K562 (cell line): ENCODE data around the gene VEZF1. TPM values are rescaled to one million over a fixed set of nuclear protein-coding genes. Genes with fewer than 3 reads are reported as not detected.
"Not testable (repeated sequence)": the region's sequence is repeated elsewhere in the genome, so short reads cannot be mapped to it uniquely, and the experiment has no call there.

Experiments used
- ATAC-seq: fragments of 200-7000 bp; cut with Tn5 transposase; 3 replicates; pipeline ENCODE4 v1.9.1; 2020; ENCODE audit warnings: moderate library complexity
- BruUV-seq: library from RNA; stranded (reverse); fragments of 400-500 nt; replicated peaks from 2 replicates; lab custom pipeline; 2021; lab: Mats Ljungman, UMichigan
- CTCF ChIA-PET: fragments of 300-600 bp; formaldehyde crosslinking; extraction: SDS; loops from one replicate; lab custom pipeline; 2021; ENCODE audit warnings: low intra/inter-chr PET ratio; lab: Yijun Ruan, JAX
- POLR2A ChIA-PET: fragments of 300-600, 350-650 bp; sonication (Branson Sonifier 250); formaldehyde crosslinking; extraction: SDS; loops from one replicate; lab custom pipeline; 2021; ENCODE audit warnings: antibody characterized with exemption, inconsistent platforms; lab: Yijun Ruan, JAX
- DNase-seq, 4 experiments: peaks; one replicate each; pipeline versions ENCODE4 v3.0.0 to v3.0.0-alpha.2; 2011 to 2018; ENCODE audit warnings: low spot score in 3 of 4, mixed read lengths in 3 of 4; ENCODE audit errors: extremely low read depth in 1 of 4
- FAIRE-seq: peaks from 2 replicates; lab custom pipeline; 2011; peaks lifted over from hg19 to GRCh38; lab: Jason Lieb, UNC
- H2AFZ ChIP-seq: 2 replicates; pipeline ENCODE4 v1.6.0; 2011; ENCODE audit warnings: low read depth, low read length, control low read depth, inconsistent platforms
- H3K27ac ChIP-seq: fragments of 200-600 bp; 3 replicates; pipeline ENCODE4 v1.8.0; 2011; ENCODE audit warnings: low read depth, mild to moderate bottlenecking, control low read depth, inconsistent platforms, low read length, moderate library complexity, mixed read lengths; ENCODE audit errors: extremely low read depth
- H3K27me3 ChIP-seq, 2 experiments: fragments of 300-600 bp in 1 of 2; 2 replicates in 1 of 2; 3 replicates in 1 of 2; pipeline versions ENCODE4 v1.6.0 to v1.8.0; 2011; ENCODE audit warnings: inconsistent platforms in 2 of 2, low read length in 2 of 2, mild to moderate bottlenecking in 1 of 2, mixed read lengths in 1 of 2, moderate library complexity in 1 of 2; ENCODE audit not compliant: control insufficient read depth in 2 of 2, insufficient read depth in 2 of 2
- H3K36me3 ChIP-seq: fragments of 300-600 bp; 3 replicates; pipeline ENCODE4 v1.8.0; 2011; ENCODE audit warnings: mild to moderate bottlenecking, low read length, inconsistent platforms; ENCODE audit not compliant: control insufficient read depth, insufficient read depth
- H3K4me1 ChIP-seq, 2 experiments: fragments of 200-600 bp in 1 of 2; replicated peaks in 1 of 2; 2 replicates in 1 of 2; 3 replicates in 1 of 2; pipeline versions ENCODE4 v1.5.1 to v1.8.0; 2011; ENCODE audit warnings: inconsistent platforms in 2 of 2, low read length in 2 of 2, mild to moderate bottlenecking in 1 of 2, mixed read lengths in 1 of 2, moderate library complexity in 1 of 2; ENCODE audit not compliant: control insufficient read depth in 2 of 2, insufficient read depth in 2 of 2
- H3K4me2 ChIP-seq: 2 replicates; pipeline ENCODE4 v1.6.1; 2011; ENCODE audit warnings: low read length, control low read depth, inconsistent platforms, mixed read lengths; ENCODE audit not compliant: insufficient read depth
- H3K4me3 ChIP-seq: fragments of 200-600 bp; sonication (generic), shearing (Covaris generic); 2 replicates; pipeline ENCODE4 v1.5.1; 2016; ENCODE audit warnings: control low read depth, inconsistent platforms
- H3K79me2 ChIP-seq: fragments of 200-600 bp; 3 replicates; pipeline ENCODE4 v1.8.0; 2011; ENCODE audit warnings: low read length, inconsistent platforms; ENCODE audit not compliant: control insufficient read depth, insufficient read depth
- H3K9ac ChIP-seq, 2 experiments: 2 replicates each; pipeline versions ENCODE4 v1.6.0 to v1.6.1; 2011; ENCODE audit warnings: low read depth in 2 of 2, low read length in 2 of 2, control low read depth in 1 of 2, inconsistent platforms in 1 of 2, mild to moderate bottlenecking in 1 of 2, mixed read lengths in 1 of 2; ENCODE audit not compliant: insufficient read depth in 1 of 2
- H3K9me1 ChIP-seq: one replicate; pipeline ENCODE4 v1.6.0; 2011; ENCODE audit warnings: inconsistent platforms, mild to moderate bottlenecking, low read length, moderate library complexity; ENCODE audit not compliant: control insufficient read depth, insufficient read depth
- H3K9me3 ChIP-seq: replicated peaks from 2 replicates; pipeline ENCODE4 v1.5.1; 2011; ENCODE audit warnings: low read depth, low read length, inconsistent platforms; ENCODE audit not compliant: control insufficient read depth, insufficient read depth
- H4K20me1 ChIP-seq: replicated peaks from 2 replicates; pipeline ENCODE4 v1.6.1; 2011; ENCODE audit warnings: low read length, inconsistent platforms, mixed read lengths; ENCODE audit not compliant: control insufficient read depth, insufficient read depth
- CEBPB ChIP-seq: fragments of 450-650 bp; IDR thresholded peaks from 2 replicates; pipeline ENCODE4 v1.6.1; 2016; ENCODE audit warnings: missing genetic modification characterization, missing compliant biosample characterization
- SOX6 ChIP-seq: fragments of 450-650 bp; IDR thresholded peaks from 2 replicates; pipeline ENCODE4 v1.6.1; 2014; ENCODE audit warnings: mild to moderate bottlenecking
- ZNF717 ChIP-seq: fragments of 250-450 bp; sonication (Bioruptor Pico); IDR thresholded peaks from 2 replicates; pipeline ENCODE4 v1.5.0; 2021
- WGBS: fragments of 100-300 bp; shearing (Covaris generic); methylation state at CpG from one replicate; pipeline ENCODE4 v1.1.6; 2016; ENCODE audit warnings: low coverage, mixed read lengths; ENCODE audit not compliant: insufficient coverage; ENCODE audit errors: missing lambda C conversion rate; 5-methylcytosine and 5-hydroxymethylcytosine counted together
- in situ Hi-C: fragments of 300-500 bp; cut with MboI; formaldehyde crosslinking; loops from 4 replicates; pipeline ENCODE4 v1.15.0; 2018; ENCODE audit warnings: inconsistent platforms, mixed read lengths
- intact Hi-C: fragments of 100-400 bp; cut with micrococcal nuclease; formaldehyde crosslinking; loops from 2 replicates; pipeline ENCODE4 v1.14.2; 2022
- polyA plus RNA-seq, 8 experiments: library from polyadenylated mRNA; depleted of rRNA in 4 of 8; stranded (reverse) in 5 of 8; unstranded in 3 of 8; fragments of >200 nt; fragmentation: Nextera tagmentation in 2 of 8; fragmentation: Illumina TruSeq in 1 of 8; extraction: Ambion mirVana in 2 of 8; extraction: Trizol in 1 of 8; gene quantifications; 2 replicates each; pipeline versions ENCODE4 v1.2.1 to v1.2.3, GENCODE V29; 2011 to 2014; ENCODE audit warnings: inconsistent platforms in 1 of 8, missing spikeins in 1 of 8
- total RNA-seq, 7 experiments: library from RNA; depleted of rRNA in 6 of 7; stranded (reverse); fragments of >200 nt in 6 of 7; fragmentation: Illumina TruSeq in 2 of 7; extraction: Trizol in 2 of 7; gene quantifications; 2 replicates each; pipeline versions ENCODE4 v1.2.1 to v1.2.3, GENCODE V29; 2011 to 2021; ENCODE audit warnings: low replicate concordance in 1 of 7

Gene VEZF1
- total and polyA plus RNA-seq, 9 of the 15 experiments (the other 6 are each of a cell fraction or from before 2014, with no cell fraction given): 9.5 to 33.4 (median 22.1) TPM

GRCh38 chr17:57976594-57976993 is 11.5 kb downstream of the VEZF1 start (continued):
- no peak for TF ChIP-seq SOX6

- DNase-seq (no peak), FAIRE-seq (no peak), ATAC-seq (no peak)
- no peak for TF ChIP-seq ZNF717 (CRISPR knock-in tag)
- peak; percentile 37; the same call in 1 of the 2 replicates for TF ChIP-seq CEBPB (tag)
- H3K4me2 ChIP-seq: no peak overlapping the region
- H3K27me3 ChIP-seq: no peaks in the 10 kb centered on the region
- intact Hi-C loops (no loop called here), in situ Hi-C loops (no loop called here)
- no peaks in the 10 kb centered on the region; a peak in 1 of 5 replicates for H3K4me1 ChIP-seq
- peaks cover 67% of the 10 kb centered on the region for H3K36me3 ChIP-seq
- POLR2A ChIA-PET: interaction anchor here (0.6 to 1.9 kb wide), 5 partner anchors 8 to 35 kb away, joined by 3 to 6 read pairs (median 4); no protein-coding TSS in a partner anchor
- no peaks in the 10 kb centered on the region for H4K20me1 ChIP-seq
- H3K4me3 ChIP-seq: no peak overlapping the region
- H3K79me2 ChIP-seq: no peaks in the 10 kb centered on the region
- no peak overlapping the region for H3K27ac ChIP-seq
- H2AFZ ChIP-seq: no peak overlapping the region
- H3K9ac ChIP-seq: no peak overlapping the region
- 76% methylated on average over 1 of the region's 1 CpG for WGBS
- BruUV-seq: no TSS peak
- H3K9me3 ChIP-seq: no peaks in the 10 kb centered on the region
- H3K9me1 ChIP-seq: no peaks in the 10 kb centered on the region
- CTCF ChIA-PET: no interaction called here
These were observed 13.0 kb downstream of the VEZF1 start for GRCh38 chr17:57975044-57975443.

- H3K9me3 ChIP-seq, H4K20me1 ChIP-seq, H3K4me2 ChIP-seq, H3K9ac ChIP-seq, H3K27ac ChIP-seq, intact Hi-C loops, ATAC-seq, DNase-seq, in situ Hi-C loops, H3K9me1 ChIP-seq, H2AFZ ChIP-seq, H3K27me3 ChIP-seq, H3K4me1 ChIP-seq, H3K4me3 ChIP-seq, H3K79me2 ChIP-seq, CTCF ChIA-PET: not testable (repeated sequence)
- FAIRE-seq: peak; percentile 67
- H3K36me3 ChIP-seq: peaks cover 59% of the 10 kb centered on the region
- 92% methylated on average over 4 of the region's 4 CpGs for WGBS
- BruUV-seq: TSS peak; percentile 17
- POLR2A ChIA-PET: interaction anchor here (1.8 kb wide), 1 partner anchor 32 kb away, joined by 4 read pairs; no protein-coding TSS in a partner anchor
These were observed 13.8 kb downstream of the VEZF1 start for GRCh38 chr17:57974053-57974824.
